CMK (cell line): ENCODE results near the gene ATP1B3.
"Not testable (repeated sequence)": the region's sequence is repeated elsewhere in the genome, so short reads cannot be mapped to it uniquely, and the experiment has no call there.

Source experiments
- DNase-seq: peaks from one replicate; pipeline ENCODE4 v3.0.0-alpha.2; 2010; ENCODE audit warnings: low read depth

Gene ATP1B3

DNA sequence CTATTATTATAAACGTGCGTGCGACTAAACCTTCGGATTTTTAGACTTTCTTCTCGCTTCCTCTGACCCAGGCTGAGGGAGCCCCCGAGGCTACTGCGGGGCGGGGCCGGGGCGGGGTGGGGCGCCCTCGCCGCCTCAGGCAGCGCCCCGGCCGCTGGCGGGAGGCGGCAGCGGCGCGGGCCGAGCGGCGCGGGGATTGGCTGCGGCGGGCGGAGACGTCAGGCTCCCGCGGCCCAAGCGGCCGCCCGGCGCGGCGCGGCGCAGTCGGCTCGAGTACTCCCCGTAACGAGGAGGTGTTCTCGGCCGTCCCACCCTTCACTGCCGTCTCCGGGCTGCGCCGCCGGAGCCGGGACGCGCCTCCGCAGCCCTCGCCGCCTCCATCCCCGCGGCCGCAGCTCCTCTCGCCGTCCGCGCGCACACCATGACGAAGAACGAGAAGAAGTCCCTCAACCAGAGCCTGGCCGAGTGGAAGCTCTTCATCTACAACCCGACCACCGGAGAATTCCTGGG lies at the start of gene ATP1B3:
Gene ATP1B3 (plus strand): TSS at position 263 of the 510 bp plus-strand sequence. CDS start 159 bp downstream, at position 422.
- DNase-seq = no peak

DNA sequence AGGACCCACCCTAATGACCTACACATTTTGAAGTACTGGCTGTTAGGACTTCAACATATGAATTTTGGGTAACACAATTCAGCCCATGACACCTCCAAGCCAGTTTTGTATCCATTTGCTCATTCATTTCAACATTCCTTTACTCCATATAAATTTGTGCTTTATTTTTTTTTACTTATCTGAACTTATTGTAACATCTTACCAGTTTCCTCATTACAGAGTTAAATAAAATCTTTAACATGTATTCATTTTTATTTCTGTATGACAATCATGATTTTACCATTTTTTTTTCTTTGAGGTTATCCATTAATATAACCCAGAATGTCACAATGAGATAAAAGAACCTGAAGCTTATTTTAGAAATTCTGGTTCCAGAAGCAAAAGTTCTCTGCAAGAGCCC lies 48.0 kb upstream of the ATP1B3 start:
- DNase-seq = no peak

DNA sequence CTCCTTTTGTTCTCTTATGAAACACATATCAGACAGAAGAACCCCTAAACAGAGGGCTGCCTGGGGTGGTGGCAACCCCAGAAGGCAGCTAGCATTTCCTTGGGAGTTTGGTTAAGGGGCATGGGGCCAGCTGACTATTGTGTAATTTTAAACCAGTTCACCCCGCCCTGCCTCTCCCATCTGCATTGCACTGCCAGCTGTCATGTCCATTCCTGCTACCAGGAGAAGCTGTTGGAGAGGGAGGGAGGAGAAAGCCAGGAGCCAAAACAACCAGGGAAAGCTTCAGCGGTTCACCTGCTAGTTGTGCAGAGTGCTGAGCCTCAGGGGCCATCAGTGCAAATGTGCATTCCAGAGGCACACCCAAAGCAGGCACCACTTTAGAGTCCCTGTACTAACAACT lies 47.6 kb upstream of the ATP1B3 start:
- no peak for DNase-seq

DNA sequence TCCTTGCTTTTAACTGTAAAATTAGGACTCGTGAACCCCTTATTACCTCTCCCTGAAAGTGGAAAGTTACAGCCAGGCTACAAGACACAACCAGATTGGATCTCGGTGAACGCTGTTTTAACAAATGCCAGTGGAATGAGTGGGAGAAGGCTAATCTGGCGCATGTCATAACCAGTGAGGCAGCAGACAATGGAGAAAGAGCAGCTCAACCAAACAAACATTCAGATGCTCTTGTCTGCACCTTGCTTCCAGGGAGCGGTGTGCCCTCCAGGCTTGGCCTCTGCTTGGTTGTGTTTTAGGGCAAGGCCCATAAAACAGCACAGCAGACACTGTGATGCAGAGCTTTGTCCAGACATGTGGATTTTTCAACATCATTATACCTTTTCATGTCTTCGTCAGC lies 45.9 kb upstream of the ATP1B3 start:
- no peak for DNase-seq

DNA sequence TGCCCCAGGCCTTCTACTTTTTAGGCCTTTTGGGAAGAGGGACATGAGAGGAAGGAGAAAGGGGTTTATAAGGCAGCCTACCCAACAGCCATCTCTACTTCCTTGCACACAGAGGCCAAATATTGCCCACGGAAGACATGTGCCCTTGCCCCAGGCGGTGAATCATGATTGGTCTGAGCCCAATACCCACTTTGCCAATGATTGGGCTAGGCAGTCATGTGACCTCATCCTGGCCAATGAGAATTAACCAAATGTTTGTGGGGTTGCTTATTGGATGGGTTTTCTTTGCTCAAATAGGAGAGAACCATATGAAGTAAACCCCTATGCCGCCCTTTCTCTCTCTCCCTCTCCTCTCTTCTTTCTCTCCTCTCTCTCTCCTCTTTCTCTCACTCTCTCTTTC lies 42.2 kb upstream of the ATP1B3 start:
- no peak for DNase-seq

DNA sequence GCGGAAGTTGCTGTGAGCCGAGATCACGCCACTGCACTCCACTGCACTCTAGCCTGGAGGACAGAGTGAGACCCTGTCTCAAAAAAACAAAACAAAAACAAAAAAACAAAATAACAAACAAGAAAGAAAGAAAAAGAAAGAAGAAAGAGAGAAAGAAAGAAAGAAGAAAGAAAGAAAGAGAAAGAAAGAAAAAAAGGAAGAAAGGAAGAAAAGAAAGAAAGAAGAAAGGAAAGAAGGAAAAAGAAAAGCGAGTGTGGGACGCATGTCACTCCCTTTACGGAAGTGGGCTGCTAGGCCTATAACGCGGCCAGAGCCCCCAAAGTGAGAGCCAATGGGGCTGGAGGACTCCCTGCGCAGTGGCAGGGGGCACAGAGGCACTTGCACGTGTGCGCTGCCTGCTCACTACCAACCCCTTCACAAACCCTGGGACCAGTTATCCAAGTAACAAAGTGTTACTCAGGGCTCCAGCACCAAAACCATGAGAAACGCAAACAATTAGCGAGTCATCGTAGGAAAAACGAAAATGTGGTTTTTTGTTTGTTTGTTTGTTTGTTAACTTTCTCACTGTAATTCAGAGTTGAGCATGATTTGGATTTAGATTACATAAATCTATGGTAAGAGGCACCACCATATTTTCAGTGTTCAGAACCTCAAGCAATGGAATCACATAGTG lies 40.8 kb upstream of the ATP1B3 start:
- no peak for DNase-seq

DNA sequence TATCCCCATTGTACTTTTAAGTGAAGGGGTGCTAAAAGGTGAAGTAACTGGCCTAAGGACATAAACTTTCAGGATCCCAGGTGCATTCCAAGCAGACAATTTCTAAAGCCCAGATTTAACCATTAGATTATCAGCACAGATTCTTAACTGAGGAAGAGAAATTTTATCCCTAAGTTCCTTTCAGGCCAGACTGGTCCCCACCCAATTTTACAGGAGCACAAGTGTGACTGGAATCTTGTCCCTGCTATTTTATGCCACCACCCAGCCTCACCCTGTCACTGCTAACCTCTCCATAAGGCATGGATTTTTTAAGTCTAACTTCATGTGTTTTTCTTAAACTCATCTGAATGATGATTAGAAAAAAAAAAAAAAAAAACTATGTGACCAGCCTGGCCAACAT lies 37.1 kb upstream of the ATP1B3 start:
- DNase-seq = no peak

DNA sequence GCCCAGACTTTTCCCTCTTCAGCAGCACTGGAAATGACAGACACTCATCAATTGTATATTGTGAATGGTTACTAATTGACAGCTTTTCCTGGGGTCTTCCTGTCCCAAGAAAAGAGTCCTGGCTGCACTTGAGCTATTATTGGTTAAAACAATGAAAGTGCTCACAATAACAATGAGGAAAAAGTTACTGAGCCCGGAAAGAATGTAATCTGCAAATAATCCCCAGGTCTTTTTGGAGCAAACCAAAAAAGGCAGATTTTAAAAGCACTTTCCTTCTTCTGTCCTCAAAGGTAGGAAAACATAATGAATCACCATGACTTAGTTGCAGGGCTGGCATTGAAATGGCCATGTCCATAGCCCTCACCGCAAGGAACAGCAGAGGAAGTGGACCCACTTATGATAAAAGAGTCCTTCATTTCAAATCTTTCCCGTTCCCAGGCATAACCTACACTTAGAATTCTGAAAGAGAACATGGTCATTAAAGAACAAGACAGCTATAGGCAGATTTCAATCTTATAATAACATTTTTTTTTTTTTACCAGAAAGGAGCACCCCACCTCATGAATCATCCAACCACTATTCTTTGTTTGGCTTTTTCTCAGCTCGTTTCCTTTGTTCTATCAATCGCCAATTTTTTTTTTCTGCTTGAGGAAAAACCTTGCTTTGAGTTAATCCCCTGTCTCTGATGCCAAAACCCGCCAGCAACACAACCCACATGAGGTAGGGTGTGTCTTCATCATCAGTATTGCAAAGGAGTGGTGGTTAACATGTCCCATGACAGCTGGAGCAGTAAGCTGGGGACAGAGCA lies 35.5 kb upstream of the ATP1B3 start:
- no peak for DNase-seq

DNA sequence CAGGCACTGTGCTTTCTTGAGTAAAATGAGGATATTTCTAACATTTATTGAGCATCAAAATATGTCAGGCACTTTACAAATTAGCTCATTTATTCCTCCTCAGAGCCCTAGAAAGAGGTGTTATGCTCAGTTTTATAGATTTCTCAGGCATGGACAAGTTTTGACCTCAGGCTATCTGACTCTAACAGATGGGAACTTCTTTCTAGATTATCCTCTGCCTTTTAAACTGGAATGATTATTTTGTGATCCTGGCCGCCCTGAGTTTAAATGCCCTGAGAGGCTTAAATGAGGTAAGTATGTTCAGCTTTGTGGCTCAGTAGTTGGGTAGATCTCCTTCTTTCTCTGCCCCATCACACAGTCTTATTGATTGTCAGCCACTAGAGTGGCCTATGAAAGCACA lies 32.3 kb upstream of the ATP1B3 start:
- no peak for DNase-seq

DNA sequence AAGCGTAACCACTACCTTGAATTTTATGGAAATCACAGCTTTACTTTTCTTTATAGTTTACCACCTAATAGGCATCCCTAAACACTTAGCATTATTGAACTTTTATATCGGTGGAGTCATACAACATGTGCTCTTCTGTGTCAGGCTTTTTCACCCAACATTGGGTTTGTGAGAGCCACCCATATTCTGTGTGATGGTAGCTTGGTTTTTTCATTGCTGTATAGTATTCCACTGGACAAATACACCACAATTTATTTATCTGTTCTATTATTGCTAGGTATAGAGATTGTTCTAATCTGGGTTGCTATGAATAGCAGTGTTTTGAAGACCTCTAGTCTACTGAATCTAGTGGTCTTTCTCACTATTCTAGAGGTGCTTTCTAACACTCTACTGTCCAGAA lies 31.6 kb upstream of the ATP1B3 start:
- no peak for DNase-seq

DNA sequence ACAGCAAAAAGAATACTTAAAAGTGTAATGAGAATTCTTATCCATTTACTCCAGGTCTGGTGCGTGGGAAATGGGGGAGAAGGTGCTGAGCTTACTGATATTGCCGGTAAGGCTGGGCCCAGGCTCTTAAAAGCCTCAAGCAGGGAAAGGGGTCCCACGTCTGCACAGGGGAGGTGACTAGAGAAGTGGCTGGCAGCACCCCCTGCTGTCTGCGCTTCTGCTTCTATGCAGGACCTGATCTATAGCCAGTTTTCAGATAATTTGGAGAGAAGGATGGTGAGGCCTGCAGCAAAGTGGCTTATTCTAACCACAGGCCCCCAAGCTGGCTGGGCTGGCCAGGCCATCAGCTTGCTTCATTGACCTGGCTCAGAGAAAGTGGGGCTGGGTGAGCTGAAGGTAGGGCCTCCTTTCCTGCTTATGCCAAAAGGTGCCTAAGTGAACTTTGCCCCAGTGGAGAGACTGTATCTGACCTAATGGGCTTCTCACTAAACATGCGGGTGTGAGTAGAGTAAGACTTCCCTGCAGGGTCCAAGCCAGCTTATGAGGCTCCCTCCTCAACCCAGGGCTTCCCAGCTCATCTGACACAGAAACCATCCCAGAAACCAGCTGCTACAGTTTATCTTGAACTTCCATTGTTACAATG lies 30.9 kb upstream of the ATP1B3 start:
- DNase-seq = no peak

DNA sequence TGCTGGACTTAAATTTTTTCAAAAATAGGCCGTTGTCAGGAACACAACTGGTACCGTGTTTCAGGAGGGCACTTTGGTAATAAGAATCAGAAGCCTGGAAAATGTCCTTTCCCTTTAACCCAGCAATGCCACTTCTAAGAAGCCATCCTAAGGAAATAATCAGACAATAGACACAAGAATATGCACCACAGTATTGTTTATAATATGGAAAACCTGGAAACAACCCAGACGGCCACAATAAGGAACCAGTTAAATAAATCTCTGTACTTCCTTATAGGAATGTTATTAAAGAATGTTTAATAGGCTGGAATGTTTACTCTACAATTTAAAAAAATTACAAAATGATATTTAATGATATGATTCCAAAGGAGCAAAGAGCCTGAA lies 30.4 kb upstream of the ATP1B3 start:
- no peak for DNase-seq

DNA sequence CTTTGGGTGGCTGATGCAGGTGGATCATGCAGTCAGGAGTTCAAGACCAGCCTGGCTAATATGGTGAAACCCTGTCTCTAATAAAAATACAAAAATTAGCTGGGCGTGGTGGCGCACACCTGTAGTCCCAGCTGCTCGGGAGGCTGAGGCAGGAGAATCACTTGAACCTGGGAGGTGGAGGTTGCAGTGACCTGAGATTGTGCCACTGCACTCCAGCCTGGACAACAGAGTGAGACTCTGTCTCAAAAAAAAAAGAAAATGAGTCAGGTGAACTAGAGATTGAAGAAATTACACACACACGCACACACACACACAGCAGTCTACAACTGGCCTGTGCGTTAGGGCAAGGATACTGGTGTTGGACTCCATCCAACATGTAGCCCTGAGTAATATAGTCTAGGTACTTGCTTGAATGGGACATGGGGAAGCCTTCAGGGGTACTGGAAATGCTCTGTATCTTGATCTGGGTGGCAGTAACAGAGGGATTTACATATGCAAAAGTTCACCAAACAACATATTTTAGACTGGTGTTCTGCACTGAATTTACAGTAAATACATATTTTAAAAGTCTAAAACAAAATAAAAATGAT lies 28.2 kb upstream of the ATP1B3 start:
- DNase-seq = not testable (repeated sequence)

DNA sequence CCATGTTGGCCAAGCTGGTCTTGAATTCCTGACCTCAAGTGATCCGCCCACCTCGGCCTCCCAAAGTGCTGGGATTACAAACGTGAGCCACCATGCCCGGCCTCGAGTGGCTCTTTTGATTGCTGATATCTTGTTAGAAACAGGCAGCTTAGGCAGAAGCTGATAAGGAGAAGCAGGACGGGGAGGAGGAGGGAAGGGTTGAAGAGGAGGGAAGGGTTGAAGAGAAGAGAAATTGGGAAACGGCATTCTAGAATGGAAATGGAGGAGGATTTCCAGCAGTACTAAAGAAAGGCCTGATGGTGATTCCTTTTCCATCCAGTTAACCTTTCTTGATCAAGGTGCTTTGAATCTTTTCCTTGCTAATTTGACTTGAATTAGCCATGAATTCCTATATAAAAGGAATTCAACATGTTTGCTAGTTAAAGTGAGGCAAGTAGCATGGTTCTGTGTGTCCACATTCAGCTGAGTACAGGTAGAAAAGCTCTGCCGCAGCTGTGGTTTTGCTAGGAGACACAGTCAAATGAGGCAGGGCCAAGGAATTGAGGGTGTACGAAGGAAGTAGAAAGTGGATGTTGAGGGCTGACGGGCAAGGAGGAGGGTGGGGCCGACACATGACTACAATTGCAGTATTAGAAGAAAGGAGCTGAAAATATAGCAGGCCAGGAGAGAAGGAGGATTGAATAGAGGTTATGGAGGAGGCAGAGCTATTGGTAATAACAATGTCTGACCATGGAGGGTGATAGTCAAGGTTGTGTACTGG lies 27.2 kb upstream of the ATP1B3 start:
- peak; percentile 52 for DNase-seq

DNA sequence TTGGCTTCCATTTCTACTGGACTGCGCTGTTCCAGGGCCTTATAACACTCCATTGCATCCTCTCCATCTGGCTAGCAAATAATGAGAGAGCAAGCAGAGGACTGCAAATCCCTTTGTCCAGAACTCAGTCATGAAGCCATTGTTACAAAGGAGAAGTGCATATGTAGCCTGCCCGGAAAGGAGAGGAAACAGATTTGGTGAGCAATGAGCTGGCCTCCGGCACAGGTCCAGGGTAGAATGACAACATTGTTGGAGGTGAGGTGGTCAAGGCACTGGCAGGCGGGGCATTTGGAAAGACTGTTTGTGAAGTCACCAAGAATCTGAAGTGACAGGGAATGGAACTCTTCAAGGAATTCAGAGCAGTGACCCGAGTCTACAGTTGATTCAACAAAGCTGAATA lies 25.0 kb upstream of the ATP1B3 start:
- DNase-seq = no peak

DNA sequence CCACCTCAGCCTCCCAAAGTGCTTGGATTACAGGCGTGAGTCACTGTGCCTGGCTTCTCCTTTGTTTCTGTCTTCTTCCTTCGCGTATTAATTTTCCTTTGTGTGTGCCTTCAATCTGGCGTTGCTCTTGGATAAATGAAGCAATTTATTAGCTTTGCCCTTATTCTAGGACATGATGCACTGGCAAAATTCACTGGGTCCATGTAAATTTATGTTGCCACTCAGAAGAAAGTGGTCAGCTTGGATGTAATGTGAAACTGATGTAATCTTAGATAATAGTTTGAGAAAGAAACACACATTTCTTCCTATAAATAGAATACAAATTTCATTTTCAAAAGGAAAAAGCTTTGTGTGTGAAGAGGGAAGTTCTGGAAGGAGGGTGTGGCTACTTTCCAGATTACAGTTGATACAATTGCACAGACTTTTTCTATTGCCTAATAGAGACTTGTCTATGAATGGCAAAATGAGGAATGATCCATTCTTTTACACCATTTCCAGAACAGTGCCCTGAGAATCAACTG lies 23.3 kb upstream of the ATP1B3 start:
- DNase-seq = no peak

DNA sequence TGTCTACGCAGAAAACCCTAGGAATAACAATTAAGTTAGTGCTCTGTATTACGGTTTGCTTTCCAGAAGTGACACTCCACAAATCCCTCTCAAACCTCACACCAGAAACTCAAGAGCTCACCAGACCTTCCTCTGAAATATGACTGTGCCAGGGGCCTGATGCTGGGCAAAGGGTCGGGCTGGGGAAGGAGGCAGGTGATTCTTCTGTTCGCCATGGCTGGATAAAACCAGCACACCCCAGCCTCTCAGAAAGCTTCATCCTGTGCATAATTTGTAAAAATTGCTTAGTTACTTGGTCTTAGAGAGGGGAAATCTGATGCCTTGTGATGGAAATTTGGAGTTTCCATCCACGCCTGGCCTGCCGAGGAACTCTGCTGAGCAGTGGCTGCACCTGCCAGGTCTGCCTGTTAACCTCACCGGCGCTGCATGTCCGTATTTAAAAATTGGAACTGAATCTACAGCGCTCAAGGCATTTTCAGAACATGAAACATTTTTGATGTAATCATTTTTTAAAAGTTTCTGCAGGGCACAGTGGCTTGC lies 22.7 kb upstream of the ATP1B3 start:
- no peak for DNase-seq

DNA sequence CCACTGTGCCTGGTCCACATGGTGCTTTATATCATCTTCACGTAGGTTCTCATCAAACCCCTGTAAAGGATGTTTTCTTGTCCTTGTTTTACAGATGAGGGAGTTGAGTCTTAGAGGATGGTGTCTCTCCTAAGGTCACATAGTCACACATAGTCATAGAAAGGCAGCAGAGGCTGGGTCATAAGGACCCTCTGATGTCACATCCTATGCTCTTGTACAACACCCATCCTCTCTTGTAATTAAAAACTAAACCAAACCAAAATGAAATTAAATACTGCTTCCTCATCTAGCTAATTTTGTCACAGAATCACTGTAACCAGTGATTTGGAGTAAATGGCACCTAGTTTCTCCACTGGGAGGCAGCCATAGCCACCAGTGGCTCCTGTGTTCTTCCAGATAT lies 21.8 kb upstream of the ATP1B3 start:
- DNase-seq = no peak

DNA sequence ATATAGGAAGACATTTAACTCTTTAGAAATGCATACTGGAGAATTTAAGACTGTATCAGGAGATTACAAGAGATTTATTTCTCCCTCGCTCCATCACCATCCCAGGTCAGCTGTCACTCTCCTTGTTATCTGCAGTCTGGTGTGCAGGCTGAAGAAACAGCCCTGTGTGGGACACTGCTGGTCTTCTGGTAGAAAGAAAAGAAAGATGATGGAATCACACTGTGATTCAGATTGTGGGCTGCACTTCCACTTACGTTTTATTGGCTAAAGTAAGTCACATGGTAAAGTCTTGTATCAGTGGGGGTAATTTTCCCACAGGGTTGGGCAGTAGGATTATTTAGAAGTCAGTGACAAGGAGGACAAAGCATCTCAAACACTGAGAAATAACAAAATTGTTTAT lies 18.1 kb upstream of the ATP1B3 start:
- DNase-seq = no peak

DNA sequence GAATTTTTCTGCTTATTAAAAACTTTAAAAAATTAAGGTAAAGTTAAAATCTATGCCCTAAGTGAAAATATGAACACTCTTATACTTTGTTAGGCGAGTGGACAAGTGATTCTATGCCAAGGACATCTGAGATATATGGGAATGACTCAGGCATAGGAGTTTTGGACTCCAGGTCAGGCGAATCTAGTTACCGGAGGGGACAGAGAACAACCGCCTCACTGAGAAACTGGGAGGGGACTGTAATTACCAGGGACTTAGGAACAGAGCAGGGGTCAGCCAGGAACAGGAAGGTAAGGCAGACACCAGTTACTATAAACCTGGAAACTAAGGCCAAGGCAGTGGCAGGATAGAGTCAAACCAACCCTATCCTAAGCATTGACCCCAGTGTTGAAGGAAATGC lies 16.8 kb upstream of the ATP1B3 start:
- DNase-seq = no peak

DNA sequence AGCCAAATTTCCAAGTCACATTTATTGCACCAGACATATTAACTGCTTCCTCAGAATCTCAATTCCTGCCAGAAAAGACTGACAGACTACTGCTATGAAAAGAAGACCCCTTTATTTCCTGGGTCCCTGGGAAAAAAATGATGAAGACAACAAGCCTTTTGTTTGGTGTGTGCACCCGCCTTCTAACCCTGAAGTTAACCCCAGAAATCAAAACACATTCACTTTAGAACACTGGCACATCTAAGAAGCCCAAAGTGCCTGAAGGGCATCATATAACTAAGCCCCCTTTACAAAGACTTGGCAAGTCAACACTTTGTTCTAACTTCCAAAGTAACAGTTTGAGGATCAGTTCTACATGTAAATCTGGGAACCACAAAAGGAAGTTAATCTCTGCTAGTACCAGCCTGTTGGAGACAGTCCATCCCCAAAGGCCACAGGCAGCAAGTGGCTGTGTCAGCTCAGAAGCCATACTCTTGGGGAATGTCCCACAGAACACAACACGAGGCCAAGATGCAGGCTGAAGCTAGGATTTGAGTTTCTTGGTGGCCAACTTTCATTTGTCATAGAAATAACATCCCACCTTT lies 16.3 kb upstream of the ATP1B3 start:
- no peak for DNase-seq
